Lung (tissue), 12 donors: ENCODE measurements around the gene PDCD1. TPM values are rescaled to one million over a fixed set of nuclear protein-coding genes. Genes with fewer than 3 reads are reported as not detected.

Experiments used
- ATAC-seq: fragments of 200-7000 bp; cut with Tn5 transposase; one replicate; pipeline ENCODE4 v1.9.1; 2020; ENCODE audit warnings: moderate number of reproducible peaks; ENCODE audit not compliant: insufficient read depth, low FRiP score
- DNase-seq, 3 donors: peaks; one replicate each; pipeline ENCODE4 v3.0.0-alpha.2; 2013 to 2017
- H3K27ac ChIP-seq, 2 donors: one replicate each; pipeline ENCODE4 v1.5.1; 2013; ENCODE audit warnings: mild to moderate bottlenecking in 2 of 2, moderate library complexity in 2 of 2, control low read depth in 1 of 2, inconsistent platforms in 1 of 2, low read depth in 1 of 2, low read length in 1 of 2
- H3K27me3 ChIP-seq, 3 donors: one replicate each; pipeline ENCODE4 v1.5.1; 2013; ENCODE audit warnings: low read length in 2 of 3; ENCODE audit not compliant: control insufficient read depth in 3 of 3, insufficient read depth in 3 of 3
- H3K36me3 ChIP-seq, 4 donors: one replicate each; pipeline ENCODE4 v1.5.1; 2013; ENCODE audit warnings: low read length in 4 of 4, mild to moderate bottlenecking in 1 of 4, moderate library complexity in 1 of 4; ENCODE audit not compliant: control insufficient read depth in 4 of 4, insufficient read depth in 4 of 4
- H3K4me1 ChIP-seq, 5 donors: one replicate each; pipeline ENCODE4 v1.5.1; 2013; ENCODE audit warnings: low read length in 5 of 5, mild to moderate bottlenecking in 2 of 5, moderate library complexity in 1 of 5; ENCODE audit not compliant: control insufficient read depth in 5 of 5, insufficient read depth in 5 of 5
- H3K4me3 ChIP-seq: one replicate; pipeline ENCODE4 v1.5.1; 2013; ENCODE audit warnings: mild to moderate bottlenecking, control low read depth, moderate library complexity
- H3K9ac ChIP-seq, 2 donors: one replicate each; pipeline ENCODE4 v1.5.1; 2013; ENCODE audit warnings: low read length in 2 of 2, control low read depth in 1 of 2; ENCODE audit not compliant: insufficient read depth in 1 of 2
- H3K9me3 ChIP-seq, 4 donors: one replicate each; pipeline ENCODE4 v1.5.1; 2013; ENCODE audit warnings: low read length in 3 of 4, mild to moderate bottlenecking in 1 of 4, moderate library complexity in 1 of 4; ENCODE audit not compliant: control insufficient read depth in 4 of 4, insufficient read depth in 3 of 4
- whole genome bisulfite sequencing, 2 donors: extraction: QIAGEN DNeasy Blood & Tissue Kit; methylation state at CpG; one replicate each; pipeline ENCODE4 v1.1.7; 2013; 5-methylcytosine and 5-hydroxymethylcytosine counted together
- polyA plus RNA-seq, 2 donors: library from polyadenylated mRNA; stranded (reverse); fragments of 200-250 nt; gene quantifications; one replicate each; pipeline ENCODE4 v1.2.1, GENCODE V29; 2013
- total RNA-seq, 2 donors: library from RNA; depleted of rRNA in 1 of 2; stranded (reverse); fragments of >200 nt in 1 of 2; gene quantifications; one replicate each; pipeline ENCODE4 v1.2.1, GENCODE V29; 2014 to 2021
- TF ChIP-seq, protein P1 (sequence below): IDR thresholded peaks from 2 replicates; pipeline ENCODE4 v1.5.1; 2012; ENCODE audit warnings: mild to moderate bottlenecking; ENCODE audit errors: control extremely low read depth, extremely low read depth
- donor health status: control.
- donor health status: control.
- donor health status: Bipolar disorder and iron deficiency.
- donor health status: healthy.
- donor health status: DM: yes; HTN: yes; CAD: no.

The PDCD1 gene
- total and polyA plus RNA-seq, 4 donors = 0.59 to 0.97 (median 0.81) TPM

GRCh38 chr2:241814643-241815476 is 43.8 kb downstream of the PDCD1 start:
- H3K36me3 ChIP-seq = no peaks in the 10 kb centered on the region
- 86 to 91% methylated on average over 48 to 52 of the region's 52 CpGs for WGBS, 2 donors
- no peaks in the 10 kb centered on the region for H3K4me1 ChIP-seq
- no peak overlapping the region for H3K27ac ChIP-seq
- H3K4me3 ChIP-seq = no peak overlapping the region
- TF ChIP-seq, protein P1, sequence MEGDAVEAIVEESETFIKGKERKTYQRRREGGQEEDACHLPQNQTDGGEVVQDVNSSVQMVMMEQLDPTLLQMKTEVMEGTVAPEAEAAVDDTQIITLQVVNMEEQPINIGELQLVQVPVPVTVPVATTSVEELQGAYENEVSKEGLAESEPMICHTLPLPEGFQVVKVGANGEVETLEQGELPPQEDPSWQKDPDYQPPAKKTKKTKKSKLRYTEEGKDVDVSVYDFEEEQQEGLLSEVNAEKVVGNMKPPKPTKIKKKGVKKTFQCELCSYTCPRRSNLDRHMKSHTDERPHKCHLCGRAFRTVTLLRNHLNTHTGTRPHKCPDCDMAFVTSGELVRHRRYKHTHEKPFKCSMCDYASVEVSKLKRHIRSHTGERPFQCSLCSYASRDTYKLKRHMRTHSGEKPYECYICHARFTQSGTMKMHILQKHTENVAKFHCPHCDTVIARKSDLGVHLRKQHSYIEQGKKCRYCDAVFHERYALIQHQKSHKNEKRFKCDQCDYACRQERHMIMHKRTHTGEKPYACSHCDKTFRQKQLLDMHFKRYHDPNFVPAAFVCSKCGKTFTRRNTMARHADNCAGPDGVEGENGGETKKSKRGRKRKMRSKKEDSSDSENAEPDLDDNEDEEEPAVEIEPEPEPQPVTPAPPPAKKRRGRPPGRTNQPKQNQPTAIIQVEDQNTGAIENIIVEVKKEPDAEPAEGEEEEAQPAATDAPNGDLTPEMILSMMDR = no peak
- DNase-seq = no peak
- no peak for ATAC-seq
- no peak overlapping the region for H3K9ac ChIP-seq
- H3K9me3 ChIP-seq = peaks cover 0 to 5% (median 0%) of the 10 kb centered on the region in 4 donors
- H3K27me3 ChIP-seq = no peaks in the 10 kb centered on the region

DNA sequence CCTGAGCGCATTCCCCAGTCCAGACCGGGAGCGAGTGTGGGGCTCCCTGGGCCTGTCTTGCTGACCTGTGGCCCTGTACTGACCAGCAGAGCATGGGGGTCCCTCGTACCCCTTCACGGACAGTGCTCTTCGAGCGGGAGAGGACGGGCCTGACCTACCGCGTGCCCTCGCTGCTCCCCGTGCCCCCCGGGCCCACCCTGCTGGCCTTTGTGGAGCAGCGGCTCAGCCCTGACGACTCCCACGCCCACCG is 44.4 kb downstream of the PDCD1 start:
- Histone ChIP-seq H3K36me3 (no peaks in the 10 kb centered on the region), H3K27ac (no peak overlapping the region), H3K27me3 (no peaks in the 10 kb centered on the region), H3K9ac (no peak overlapping the region), H3K9me3 (peaks cover 0 to 5% (median 0%) of the 10 kb centered on the region in 4 donors), H3K4me3 (no peak overlapping the region), H3K4me1 (no peaks in the 10 kb centered on the region)
- WGBS, 2 donors = 88 to 94% methylated on average over 16 to 17 of the region's 17 CpGs
- no peak for ATAC-seq
- DNase-seq = no peak
- TF ChIP-seq, protein P1 = no peak

- no peak for DNase-seq
- Histone ChIP-seq H3K4me1 (no peaks in the 10 kb centered on the region), H3K4me3 (no peak overlapping the region), H3K27me3 (no peaks in the 10 kb centered on the region), H3K9ac (no peak overlapping the region), H3K27ac (no peak overlapping the region), H3K36me3 (no peaks in the 10 kb centered on the region), H3K9me3 (peaks cover 0 to 3% (median 0%) of the 10 kb centered on the region in 4 donors)
- WGBS, 2 donors = 39 to 47% methylated on average over 19 to 20 of the region's 20 CpGs
- TF ChIP-seq, protein P1 = no peak
- no peak for ATAC-seq
Measured at GRCh38 chr2:241813644-241814392, 44.9 kb downstream of the PDCD1 start.
